ENCODE measurements around the gene PCYT1A. TPM values are rescaled to one million over a fixed set of nuclear protein-coding genes. Genes with fewer than 3 reads are reported as not detected.
"Not testable (repeated sequence)": the region's sequence is repeated elsewhere in the genome, so short reads cannot be mapped to it uniquely, and the experiment has no call there.

The PCYT1A gene
- total RNA-seq, 1 experiment from 2014 or later = 43.5 TPM

- DNase-seq (ENCODE audit: low read depth); in situ Hi-C loops (cut with HindIII; ENCODE audit: low pct_unique_long_range_greater_than_20kb, low sequenced_read_pairs): not testable (repeated sequence)
These were observed 103.4 kb downstream of the PCYT1A start for GRCh38 chr3:196184169-196184432.

- DNase-seq (ENCODE audit: low read depth) = no peak
- in situ Hi-C loops (cut with HindIII; ENCODE audit: low pct_unique_long_range_greater_than_20kb, low sequenced_read_pairs) = no loop called here
These were observed 106.4 kb downstream of the PCYT1A start for GRCh38 chr3:196181127-196181546.

GRCh38 chr3:196180346-196180745 lies 107.2 kb downstream of the PCYT1A start:
- no peak for DNase-seq (ENCODE audit: low read depth)
- in situ Hi-C loops (cut with HindIII; ENCODE audit: low pct_unique_long_range_greater_than_20kb, low sequenced_read_pairs) = no loop called here

Other genes starting within 250 kb of the PCYT1A start
- gene TFRC, start 205.6 kb downstream of the PCYT1A start, total RNA-seq (2014; rRNA removed; shearing (Covaris generic); ENCODE audit: low replicate concordance) = 152 and 172 TPM in 2 replicates
- not detected in 2 replicates for gene ZDHHC19, start 76.3 kb downstream of the PCYT1A start, total RNA-seq (2014; rRNA removed; shearing (Covaris generic); ENCODE audit: low replicate concordance)
- not detected in 2 replicates for gene SLC51A, start 71.2 kb downstream of the PCYT1A start, total RNA-seq (2014; rRNA removed; shearing (Covaris generic); ENCODE audit: low replicate concordance)
- gene DYNLT2B, start 30.5 kb upstream of the PCYT1A start, total RNA-seq (2014; rRNA removed; shearing (Covaris generic); ENCODE audit: low replicate concordance) = 5.6 and 28.4 TPM in 2 replicates
- 15.0 and 53.3 TPM in 2 replicates for gene TM4SF19, start 50.7 kb upstream of the PCYT1A start, total RNA-seq (2014; rRNA removed; shearing (Covaris generic); ENCODE audit: low replicate concordance)
- gene UBXN7, start 144.7 kb upstream of the PCYT1A start, total RNA-seq (2014; rRNA removed; shearing (Covaris generic); ENCODE audit: low replicate concordance) = 9.9 and 12.1 TPM in 2 replicates
- 4.8 and 5.4 TPM in 2 replicates for gene RNF168, start 216.0 kb upstream of the PCYT1A start, total RNA-seq (2014; rRNA removed; shearing (Covaris generic); ENCODE audit: low replicate concordance)
- gene SMCO1, start 227.6 kb upstream of the PCYT1A start, total RNA-seq (2014; rRNA removed; shearing (Covaris generic); ENCODE audit: low replicate concordance) = not detected in 2 replicates